ENCODE measurements around the gene ITGAX. TPM values are rescaled to one million over a fixed set of nuclear protein-coding genes. Genes with fewer than 3 reads are reported as not detected.

ITGAX gene
- total RNA-seq, 4 donors from 2014 or later = 1.4 to 3.5 (median 2.6) TPM; not detected in 1

GRCh38 chr16:31385680-31386079, 30.7 kb downstream of the ITGAX start:
- Histone ChIP-seq H3K27me3 (no peaks in the 10 kb centered on the region), H3K4me3 (no peak overlapping the region), H3K27ac (no peak overlapping the region), H3K9me3 (no peaks in the 10 kb centered on the region), H3K36me3 (no peaks in the 10 kb centered on the region), H3K4me1 (no peaks in the 10 kb centered on the region)
- intact Hi-C loops (cut with DNase I; ENCODE audit: low total_unique reads) = no loop called here
- no peak for DNase-seq
- no peak for TF ChIP-seq CTCF (IDR thresholded peaks at IDR 0.05)
- no peak for TF ChIP-seq POLR2A (IDR thresholded peaks at IDR 0.05)

- TF ChIP-seq CTCF (IDR thresholded peaks at IDR 0.05) (no peak), POLR2A (IDR thresholded peaks at IDR 0.05) (no peak)
- Histone ChIP-seq H3K9me3 (no peaks in the 10 kb centered on the region), H3K27me3 (no peaks in the 10 kb centered on the region), H3K4me3 (no peak overlapping the region), H3K4me1 (no peaks in the 10 kb centered on the region), H3K36me3 (no peaks in the 10 kb centered on the region), H3K27ac (no peak overlapping the region)
- intact Hi-C loops (cut with DNase I; ENCODE audit: low total_unique reads) = no loop called here
- DNase-seq = no peak
These were observed 31.4 kb downstream of the ITGAX start for GRCh38 chr16:31386157-31386984.

- H3K27ac ChIP-seq = no peak overlapping the region
- no peak for TF ChIP-seq CTCF (IDR thresholded peaks at IDR 0.05)
- no peak for TF ChIP-seq POLR2A (IDR thresholded peaks at IDR 0.05)
- H3K4me3 ChIP-seq = no peak overlapping the region
- H3K9me3 ChIP-seq = no peaks in the 10 kb centered on the region
- no peaks in the 10 kb centered on the region for H3K4me1 ChIP-seq
- no peaks in the 10 kb centered on the region for H3K27me3 ChIP-seq
- no peaks in the 10 kb centered on the region for H3K36me3 ChIP-seq
- intact Hi-C loops (cut with DNase I; ENCODE audit: low total_unique reads) = no loop called here
- no peak for DNase-seq
These were observed 33.6 kb downstream of the ITGAX start for GRCh38 chr16:31388535-31388934.

- Histone ChIP-seq H3K27ac (no peak overlapping the region), H3K4me3 (no peak overlapping the region), H3K4me1 (no peaks in the 10 kb centered on the region), H3K27me3 (no peaks in the 10 kb centered on the region), H3K9me3 (no peaks in the 10 kb centered on the region), H3K36me3 (no peaks in the 10 kb centered on the region)
- intact Hi-C loops (cut with DNase I; ENCODE audit: low total_unique reads) = no loop called here
- DNase-seq = no peak
- TF ChIP-seq POLR2A (IDR thresholded peaks at IDR 0.05) = no peak
- no peak for TF ChIP-seq CTCF (IDR thresholded peaks at IDR 0.05)
These were observed 35.6 kb downstream of the ITGAX start for GRCh38 chr16:31390504-31391041.

GRCh38 chr16:31393056-31393455, 38.1 kb downstream of the ITGAX start, which contains the start of gene ITGAD:
Gene ITGAD, plus strand, starts transcription at chr16:31393335. Its CDS starts 26 bp downstream, at chr16:31393361.
- Histone ChIP-seq H3K36me3 (no peaks in the 10 kb centered on the region), H3K27ac (no peak within 1 kb of the TSS), H3K4me1 (no peaks in the 10 kb centered on the region), H3K27me3 (no peaks in the 10 kb centered on the region), H3K9me3 (no peaks in the 10 kb centered on the region), H3K4me3 (no peak within 1 kb of the TSS)
- DNase-seq = no peak
- TF ChIP-seq CTCF (IDR thresholded peaks at IDR 0.05) (no peak), POLR2A (IDR thresholded peaks at IDR 0.05) (no peak)
- intact Hi-C loops (cut with DNase I; ENCODE audit: low total_unique reads) = no loop called here
